Peyer's patch (tissue), 4 donors: ENCODE data around the gene ENPP3. TPM values are rescaled to one million over a fixed set of nuclear protein-coding genes. Genes with fewer than 3 reads are reported as not detected.

Source experiments
- DNase-seq, 3 donors: peaks; one replicate each; pipeline ENCODE4 v3.0.0-alpha.2; 2017 to 2019
- H3K27ac ChIP-seq, 4 donors: fragments of 200-600 bp; sonication (generic); one replicate each; pipeline ENCODE4 v1.5.1; 2016 to 2019
- H3K27me3 ChIP-seq, 2 donors: fragments of 200-600 bp; sonication (generic); one replicate each; pipeline ENCODE4 v1.5.1; 2019
- H3K36me3 ChIP-seq, 3 donors: fragments of 200-600 bp; sonication (generic); one replicate each; pipeline ENCODE4 v1.5.1; 2016 to 2019
- H3K4me1 ChIP-seq, 4 donors: fragments of 200-600 bp; sonication (generic); one replicate each; pipeline ENCODE4 v1.5.1; 2016 to 2019
- H3K4me3 ChIP-seq, 4 donors: fragments of 200-600 bp; sonication (generic); 1 replicate in 3 of 4; 2 replicates in 1 of 4; pipeline ENCODE4 v1.5.1; 2016 to 2019; ENCODE audit warnings: mild to moderate bottlenecking in 1 of 4
- H3K9me3 ChIP-seq, 4 donors: fragments of 200-600 bp; sonication (generic); one replicate each; pipeline ENCODE4 v1.5.1; 2016 to 2019; ENCODE audit warnings: mild to moderate bottlenecking in 1 of 4
- POLR2A ChIP-seq, 2 donors: fragments of 450-650 bp; IDR thresholded peaks; one replicate each; pipeline ENCODE4 v1.5.1; 2017; ENCODE audit warnings: antibody characterized with exemption in 2 of 2, mild to moderate bottlenecking in 2 of 2, moderate library complexity in 2 of 2
- total RNA-seq, 4 donors: library from RNA; depleted of rRNA; stranded (reverse); fragments of >200 nt; gene quantifications; one replicate each; pipeline ENCODE4 v1.1.0, GENCODE V29; 2016
- TF ChIP-seq, protein P1 (sequence below), 6 experiments: fragments of 450-650 bp in 4 of 6; fragments of 200-600 bp in 2 of 6; sonication (generic) in 1 of 6; IDR thresholded peaks; one replicate each; pipeline ENCODE4 v1.5.1; 2017 to 2019; ENCODE audit warnings: antibody characterized with exemption in 6 of 6, mild to moderate bottlenecking in 3 of 6, moderate library complexity in 1 of 6

The ENPP3 gene
- total RNA-seq, 4 donors from 2014 or later, result 4.1 to 27.2 (median 18.0) TPM

DNA sequence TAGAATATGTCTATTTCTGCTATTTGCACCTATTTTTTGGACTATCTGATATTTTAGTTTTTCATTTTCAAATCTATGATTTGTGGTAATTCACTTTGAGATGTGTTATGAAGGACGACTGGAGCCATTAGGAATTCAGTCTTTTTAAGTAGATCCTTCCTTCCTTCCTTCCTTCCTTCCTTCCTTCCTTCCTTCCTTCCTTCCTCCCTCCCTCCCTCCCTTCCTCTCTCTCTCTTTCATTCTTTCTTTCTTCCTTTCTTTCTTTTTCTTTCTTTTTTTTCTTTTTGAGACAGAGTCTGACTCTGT, 124.6 kb downstream of the ENPP3 start:
- no peaks in the 10 kb centered on the region for H3K4me1 ChIP-seq
- DNase-seq, result no peak
- no peaks in the 10 kb centered on the region for H3K36me3 ChIP-seq
- H3K27me3 ChIP-seq, result no peaks in the 10 kb centered on the region
- no peak overlapping the region for H3K4me3 ChIP-seq
- no peaks in the 10 kb centered on the region for H3K9me3 ChIP-seq
- TF ChIP-seq, protein P1, sequence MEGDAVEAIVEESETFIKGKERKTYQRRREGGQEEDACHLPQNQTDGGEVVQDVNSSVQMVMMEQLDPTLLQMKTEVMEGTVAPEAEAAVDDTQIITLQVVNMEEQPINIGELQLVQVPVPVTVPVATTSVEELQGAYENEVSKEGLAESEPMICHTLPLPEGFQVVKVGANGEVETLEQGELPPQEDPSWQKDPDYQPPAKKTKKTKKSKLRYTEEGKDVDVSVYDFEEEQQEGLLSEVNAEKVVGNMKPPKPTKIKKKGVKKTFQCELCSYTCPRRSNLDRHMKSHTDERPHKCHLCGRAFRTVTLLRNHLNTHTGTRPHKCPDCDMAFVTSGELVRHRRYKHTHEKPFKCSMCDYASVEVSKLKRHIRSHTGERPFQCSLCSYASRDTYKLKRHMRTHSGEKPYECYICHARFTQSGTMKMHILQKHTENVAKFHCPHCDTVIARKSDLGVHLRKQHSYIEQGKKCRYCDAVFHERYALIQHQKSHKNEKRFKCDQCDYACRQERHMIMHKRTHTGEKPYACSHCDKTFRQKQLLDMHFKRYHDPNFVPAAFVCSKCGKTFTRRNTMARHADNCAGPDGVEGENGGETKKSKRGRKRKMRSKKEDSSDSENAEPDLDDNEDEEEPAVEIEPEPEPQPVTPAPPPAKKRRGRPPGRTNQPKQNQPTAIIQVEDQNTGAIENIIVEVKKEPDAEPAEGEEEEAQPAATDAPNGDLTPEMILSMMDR (IDR thresholded peaks at IDR 0.05), result no peak
- H3K27ac ChIP-seq, result no peak overlapping the region

DNA sequence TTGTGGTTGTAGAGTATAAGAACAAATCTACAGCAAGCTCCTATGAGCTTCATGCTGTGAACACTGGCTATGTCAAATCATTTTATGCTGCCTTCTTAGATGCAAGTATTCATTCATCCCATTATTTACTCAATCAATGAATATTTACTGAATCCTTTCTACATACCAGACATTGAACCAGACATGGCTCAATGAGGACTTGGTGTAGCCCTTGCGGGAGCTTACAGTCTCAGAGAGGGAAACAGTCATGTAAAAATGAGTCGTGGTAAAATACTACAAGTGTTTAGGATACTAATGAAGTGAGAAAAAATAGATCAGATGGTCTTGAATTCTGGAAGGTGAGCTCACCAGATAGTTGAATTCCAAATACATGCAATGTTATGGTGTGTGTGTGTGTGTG, 125.9 kb downstream of the ENPP3 start:
- Histone ChIP-seq H3K27me3 (no peaks in the 10 kb centered on the region), H3K36me3 (no peaks in the 10 kb centered on the region), H3K4me1 (no peaks in the 10 kb centered on the region), H3K27ac (no peak overlapping the region), H3K4me3 (no peak overlapping the region), H3K9me3 (no peaks in the 10 kb centered on the region)
- no peak for DNase-seq
- TF ChIP-seq, protein P1 (IDR thresholded peaks at IDR 0.05), result no peak

DNA sequence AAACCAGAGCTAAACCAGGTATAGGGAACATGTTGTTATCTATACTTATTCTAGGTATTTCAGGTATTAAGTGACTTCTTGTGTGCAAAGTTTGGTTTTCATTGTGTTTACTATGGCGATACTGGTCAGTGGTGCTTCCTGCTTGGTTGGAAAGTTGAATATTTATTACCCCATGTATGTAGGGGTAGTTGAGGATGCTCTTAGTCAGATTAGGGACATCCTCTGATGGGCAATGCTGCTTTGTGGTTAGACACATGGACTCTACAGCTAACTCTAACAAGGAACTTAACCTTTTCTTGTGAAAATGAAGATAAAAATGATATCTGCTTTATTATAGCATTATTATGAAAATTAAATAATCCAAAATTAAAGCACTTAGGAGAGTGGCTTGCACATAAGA, 126.6 kb downstream of the ENPP3 start:
- DNase-seq, result no peak
- TF ChIP-seq POLR2A (IDR thresholded peaks at IDR 0.05), result no peak
- TF ChIP-seq, protein P1 (IDR thresholded peaks at IDR 0.05), result no peak
- Histone ChIP-seq H3K36me3 (no peaks in the 10 kb centered on the region), H3K27ac (no peak overlapping the region), H3K9me3 (no peaks in the 10 kb centered on the region), H3K27me3 (no peaks in the 10 kb centered on the region), H3K4me3 (no peak overlapping the region), H3K4me1 (no peaks in the 10 kb centered on the region)

DNA sequence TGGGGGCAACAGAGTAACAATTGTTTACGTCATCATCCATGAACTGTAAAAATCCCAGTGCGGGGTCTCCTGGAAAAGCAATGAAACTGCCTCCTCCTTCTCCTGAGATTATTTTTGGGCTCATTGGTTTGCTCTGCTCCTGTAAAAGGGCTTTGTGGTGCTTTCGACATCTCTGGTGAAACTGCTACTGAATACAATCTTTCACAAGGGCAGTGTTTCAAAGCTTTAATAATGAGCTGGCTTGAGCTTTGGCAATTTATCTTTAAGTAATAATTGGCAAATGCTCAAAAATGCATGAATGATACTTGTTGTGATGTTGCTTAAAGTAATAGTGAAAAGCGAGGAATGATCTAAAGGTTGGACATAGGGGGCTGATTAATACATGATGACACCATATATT, 127.2 kb downstream of the ENPP3 start:
- no peaks in the 10 kb centered on the region for H3K27me3 ChIP-seq
- H3K36me3 ChIP-seq, result no peaks in the 10 kb centered on the region
- H3K4me1 ChIP-seq, result no peaks in the 10 kb centered on the region
- TF ChIP-seq, protein P1 (IDR thresholded peaks at IDR 0.05), result no peak
- TF ChIP-seq POLR2A (IDR thresholded peaks at IDR 0.05), result no peak
- H3K9me3 ChIP-seq, result no peaks in the 10 kb centered on the region
- no peak overlapping the region for H3K4me3 ChIP-seq
- DNase-seq, result no peak
- no peak overlapping the region for H3K27ac ChIP-seq

DNA sequence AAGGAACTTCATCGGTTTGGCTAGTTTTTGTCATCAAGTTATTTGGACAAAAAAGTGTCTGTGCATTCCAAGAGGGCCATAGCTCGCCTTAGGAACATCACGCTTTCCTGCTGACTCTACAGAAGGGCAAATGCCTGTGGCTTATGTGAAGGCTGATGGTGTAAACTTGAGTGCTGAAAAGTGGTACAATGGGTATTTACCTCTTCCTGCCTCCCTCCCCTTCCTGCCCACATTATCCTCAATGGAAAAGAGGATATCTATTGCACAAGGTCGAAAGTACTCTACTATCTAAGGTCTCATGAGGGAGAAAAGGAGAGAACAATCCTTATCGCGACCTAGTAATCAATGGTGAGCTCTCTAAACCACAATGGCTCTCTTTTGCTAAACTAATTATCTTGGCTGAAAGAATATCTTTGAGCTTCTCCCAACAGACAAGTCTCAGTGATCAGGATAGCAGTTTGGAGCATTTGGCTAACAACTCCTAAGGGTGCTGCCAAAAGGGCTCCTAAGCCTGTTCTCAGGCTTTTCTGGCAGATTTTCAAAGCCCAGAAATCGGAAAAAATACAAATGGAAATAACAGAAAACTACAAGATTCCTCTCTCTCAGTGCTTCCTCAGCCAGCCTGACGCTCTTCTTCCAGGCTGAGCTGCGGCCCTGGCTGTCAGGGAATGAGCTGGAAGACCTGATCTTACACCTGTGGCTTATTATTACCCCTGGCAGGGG, 128.1 kb downstream of the ENPP3 start:
- TF ChIP-seq POLR2A (IDR thresholded peaks at IDR 0.05), result no peak
- TF ChIP-seq, protein P1 (IDR thresholded peaks at IDR 0.05), result no peak
- Histone ChIP-seq H3K36me3 (no peaks in the 10 kb centered on the region), H3K4me1 (no peaks in the 10 kb centered on the region), H3K27ac (no peak overlapping the region), H3K4me3 (no peak overlapping the region), H3K27me3 (no peaks in the 10 kb centered on the region), H3K9me3 (no peaks in the 10 kb centered on the region)
- no peak for DNase-seq

DNA sequence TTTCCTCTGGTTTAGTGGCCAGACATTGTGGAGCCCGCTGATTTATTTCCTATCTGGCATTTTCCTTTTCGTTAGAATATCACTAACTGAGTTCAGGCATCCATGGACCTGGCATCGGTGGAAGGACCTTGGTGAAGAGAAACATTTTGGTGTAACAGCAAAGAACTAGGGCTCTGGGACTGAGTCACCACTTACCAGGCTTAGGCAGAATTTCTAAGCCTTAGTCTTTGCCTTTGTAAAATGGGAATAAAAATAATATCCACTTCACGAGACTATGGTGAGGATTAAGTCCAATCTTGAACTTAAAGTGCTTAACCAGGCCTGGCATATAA, 128.7 kb downstream of the ENPP3 start:
- no peaks in the 10 kb centered on the region for H3K36me3 ChIP-seq
- H3K27me3 ChIP-seq, result no peaks in the 10 kb centered on the region
- DNase-seq, result no peak
- no peaks in the 10 kb centered on the region for H3K4me1 ChIP-seq
- no peak for TF ChIP-seq POLR2A (IDR thresholded peaks at IDR 0.05)
- TF ChIP-seq, protein P1 (IDR thresholded peaks at IDR 0.05), result no peak
- no peak overlapping the region for H3K4me3 ChIP-seq
- no peak overlapping the region for H3K27ac ChIP-seq
- no peaks in the 10 kb centered on the region for H3K9me3 ChIP-seq
